Stimulated activated CD4-positive, alpha-beta T cell treated with anti-CD3 and anti-CD28 coated beads, TNF-alpha, amount 100 ng/mL, for 24 hours (primary cell): ENCODE measurements around the gene NOD2.

ENCODE experiments used
- DNase-seq, 3 experiments: peaks; one replicate each; pipeline ENCODE4 v3.0.0-alpha.2; 2020; ENCODE audit warnings: low read depth in 3 of 3

NOD2 gene

GRCh38 chr16:50670476-50670875, 22.9 kb upstream of the NOD2 start:
- DNase-seq, result no peak

DNA sequence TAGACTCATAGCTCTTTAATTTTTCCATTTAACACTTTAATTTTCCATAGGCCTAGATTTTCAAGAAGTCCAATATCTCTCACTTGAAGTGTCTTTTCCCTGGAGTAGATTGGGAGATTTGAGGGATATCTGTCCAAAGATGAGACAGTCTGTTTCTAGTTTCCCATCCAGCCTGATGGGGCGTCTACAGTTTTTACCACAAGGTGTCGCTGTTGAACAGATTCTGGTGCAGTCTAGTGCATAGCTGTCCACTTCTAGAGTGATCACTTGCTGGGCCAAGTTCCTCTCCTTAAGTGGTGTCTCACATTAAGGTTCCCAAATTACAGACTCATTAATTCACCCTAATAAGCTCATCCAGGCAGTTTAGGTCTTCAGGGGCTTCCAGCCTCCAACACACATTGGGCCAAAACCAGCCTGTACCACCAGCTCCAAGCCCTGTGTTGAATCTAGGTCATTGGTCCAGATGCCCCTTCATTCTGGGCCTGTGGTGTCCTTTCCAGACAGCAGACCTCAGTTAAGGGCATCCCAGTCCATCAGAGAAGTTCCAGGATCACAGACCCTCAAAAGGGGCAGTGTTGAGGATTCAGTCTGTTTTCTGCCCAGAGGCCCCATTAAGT, 21.7 kb upstream of the NOD2 start:
- peak in 2 of 3 experiments; percentile 53 to 56 for DNase-seq

DNA sequence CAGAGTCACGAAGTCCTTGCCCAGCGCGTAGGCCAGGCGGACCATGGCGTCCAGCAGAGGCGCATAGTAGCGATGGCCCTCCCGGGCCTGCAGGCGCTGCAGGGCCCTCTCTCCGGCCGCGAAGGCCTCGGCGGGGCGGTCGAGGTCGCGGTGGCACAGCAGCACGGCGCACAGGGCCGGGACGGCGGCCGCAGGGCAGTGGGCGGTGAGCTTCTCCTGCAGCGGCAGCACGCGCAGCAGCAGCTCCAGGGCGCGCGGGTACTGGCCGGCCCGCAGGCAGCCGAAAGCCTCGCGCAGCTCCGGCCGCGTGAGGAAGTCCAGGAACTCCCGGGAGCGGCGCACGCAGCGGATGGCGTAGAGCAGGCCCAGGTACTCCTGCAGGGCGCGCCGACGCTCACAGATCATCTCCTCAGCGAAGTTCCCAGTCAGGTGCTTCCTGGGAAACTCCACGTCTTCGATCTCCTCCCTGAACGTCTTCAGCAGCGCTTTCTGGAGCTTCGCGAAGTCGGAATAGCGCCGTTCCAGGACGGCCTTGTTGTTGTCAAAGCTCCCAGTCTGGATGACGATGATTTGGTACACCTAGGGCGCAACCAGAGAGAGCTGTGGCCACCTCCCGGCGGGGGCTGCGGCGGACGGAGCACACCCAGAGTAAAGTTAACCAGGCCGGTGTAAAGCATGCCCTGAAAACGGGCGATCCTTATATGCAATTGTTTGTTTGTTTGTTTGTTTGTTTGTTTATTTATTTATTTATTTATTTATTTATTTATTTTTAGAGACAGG, 19.7 kb upstream of the NOD2 start:
- DNase-seq, result no peak

DNA sequence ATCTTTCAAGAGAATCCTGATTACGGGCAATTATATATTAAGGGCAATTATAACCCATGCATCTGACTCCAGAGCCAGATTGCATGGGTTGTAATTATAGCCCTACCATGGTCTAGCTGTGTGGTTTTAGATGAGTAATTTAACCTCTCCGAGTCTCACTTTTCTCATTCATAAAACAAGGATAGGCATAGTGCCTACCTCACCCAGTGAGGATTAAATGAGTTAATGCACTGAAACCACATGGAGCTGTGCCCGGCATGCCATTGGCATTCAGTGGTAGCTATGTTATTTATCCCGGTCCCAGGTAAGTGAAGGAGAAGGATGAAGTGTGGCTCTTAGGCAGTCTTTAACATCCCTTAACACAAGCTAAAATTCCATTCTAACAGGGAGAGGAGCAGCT, 18.6 kb upstream of the NOD2 start:
- no peak for DNase-seq

GRCh38 chr16:50675686-50676610, 17.5 kb upstream of the NOD2 start:
- no peak for DNase-seq

DNA sequence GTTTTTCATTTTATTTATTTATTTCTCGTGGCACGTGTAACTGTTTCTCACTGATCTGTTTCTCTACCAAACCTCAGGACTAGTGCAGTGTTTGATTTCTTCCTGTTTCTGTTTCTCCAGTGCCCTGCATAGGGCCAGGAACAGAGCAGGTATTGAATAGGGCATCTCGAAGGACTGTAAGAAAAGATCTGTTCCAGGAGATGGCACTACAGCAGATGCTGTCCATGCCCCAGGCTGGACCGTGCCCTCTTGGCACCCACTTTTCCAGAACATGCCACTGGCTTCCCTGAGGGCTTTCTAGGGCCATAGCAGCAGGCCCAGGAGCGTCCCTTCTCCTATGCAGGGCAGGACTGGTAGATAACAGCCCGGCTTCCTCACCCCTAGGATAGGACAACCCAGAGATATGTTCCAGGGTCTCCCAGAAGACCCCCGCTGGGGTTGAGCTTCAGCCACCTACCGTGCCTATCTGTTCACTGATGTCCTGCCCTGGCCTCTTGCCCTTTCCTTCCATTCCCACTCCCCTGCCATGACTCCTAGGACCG, 16.7 kb upstream of the NOD2 start:
- no peak for DNase-seq

GRCh38 chr16:50677351-50677750, 16.1 kb upstream of the NOD2 start:
- DNase-seq, result no peak

DNA sequence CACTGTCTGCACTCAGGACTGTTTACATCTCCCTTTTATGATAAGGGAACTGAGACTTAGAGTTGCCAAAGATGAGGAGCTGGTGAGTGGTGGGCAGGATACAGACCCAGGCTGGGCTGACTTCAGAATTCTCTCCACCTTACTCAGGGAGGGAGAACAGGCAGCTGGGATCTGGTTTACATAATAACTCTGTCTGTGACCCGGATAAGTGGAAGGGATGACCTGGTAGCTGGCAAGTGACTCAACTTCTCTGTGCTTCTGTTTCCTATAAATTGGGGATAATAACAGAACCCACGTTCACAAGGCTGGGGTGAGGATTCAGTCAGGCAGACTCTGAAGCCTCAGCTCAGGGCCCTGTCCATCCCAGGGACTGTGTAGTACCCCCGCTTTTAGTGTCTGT, 14.9 kb upstream of the NOD2 start:
- no peak for DNase-seq

- DNase-seq, result no peak
These were observed 14.1 kb upstream of the NOD2 start for GRCh38 chr16:50679266-50679665.

- DNase-seq, result no peak
These were observed 13.5 kb upstream of the NOD2 start for GRCh38 chr16:50679676-50680555.

DNA sequence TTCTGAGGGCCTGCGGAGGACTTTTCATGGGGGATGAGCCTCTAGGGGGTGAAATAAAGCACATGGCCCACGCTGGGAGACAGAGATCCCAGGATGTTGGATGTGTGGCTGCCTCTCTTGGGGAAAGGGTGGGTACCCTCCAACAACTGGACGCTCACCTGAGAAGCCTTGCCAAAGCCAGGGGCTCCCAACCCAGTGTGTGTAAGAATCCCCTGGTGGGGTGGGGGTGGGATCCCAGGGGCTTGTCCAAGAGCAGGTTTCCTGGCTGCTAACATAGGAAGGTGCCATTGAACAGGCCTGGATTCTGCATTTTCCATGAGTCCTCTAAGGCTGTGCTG, 12.9 kb upstream of the NOD2 start:
- no peak for DNase-seq

DNA sequence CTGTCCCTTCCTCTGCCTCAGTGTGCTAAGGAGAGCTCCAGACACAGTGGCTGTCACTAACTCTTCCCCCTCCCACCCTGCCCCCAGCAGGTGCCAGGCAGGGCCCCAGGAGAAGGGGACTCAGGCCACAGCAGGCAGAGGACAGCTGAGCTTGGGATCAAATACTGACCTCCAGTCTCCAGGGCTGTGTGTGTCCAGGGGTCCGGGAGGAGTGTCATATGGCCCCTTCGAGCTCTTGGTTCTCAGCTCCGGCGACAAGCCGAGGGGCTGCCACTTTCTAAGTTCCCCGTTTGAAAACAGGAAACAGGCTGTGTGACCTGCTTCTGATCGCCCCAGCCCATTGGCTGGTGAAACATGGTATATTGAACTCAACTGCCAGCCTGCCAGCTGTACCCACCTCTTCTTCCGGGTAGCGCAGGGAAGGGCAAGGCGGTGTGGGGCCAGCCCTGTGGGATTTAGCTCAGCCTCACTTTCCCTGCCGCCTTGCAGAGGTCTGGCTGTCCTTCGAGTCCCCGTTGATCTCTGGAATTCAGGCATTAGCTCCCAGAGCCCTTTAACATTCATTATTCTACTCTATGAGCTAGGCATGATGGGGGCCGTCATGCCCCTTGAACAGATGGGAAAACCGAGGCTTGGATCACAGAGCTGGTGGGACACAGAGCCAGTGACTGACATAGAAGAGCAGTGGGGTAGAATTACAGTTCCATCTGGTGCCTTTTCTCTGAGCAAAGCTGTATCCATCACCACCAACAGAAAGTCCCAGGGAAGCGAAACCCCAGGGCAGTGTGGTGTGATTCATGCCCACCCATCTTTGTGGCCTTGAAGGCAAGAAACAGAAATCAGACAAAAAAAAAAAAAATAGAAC, 12.2 kb upstream of the NOD2 start, which contains the start of gene SNX20:
Gene SNX20 (minus strand): TSS at position 292 of the 865 bp plus-strand sequence. CDS start 3,786 bp downstream, outside the sequence.
- peak in 2 of 3 experiments; percentile 33 to 47 for DNase-seq

DNA sequence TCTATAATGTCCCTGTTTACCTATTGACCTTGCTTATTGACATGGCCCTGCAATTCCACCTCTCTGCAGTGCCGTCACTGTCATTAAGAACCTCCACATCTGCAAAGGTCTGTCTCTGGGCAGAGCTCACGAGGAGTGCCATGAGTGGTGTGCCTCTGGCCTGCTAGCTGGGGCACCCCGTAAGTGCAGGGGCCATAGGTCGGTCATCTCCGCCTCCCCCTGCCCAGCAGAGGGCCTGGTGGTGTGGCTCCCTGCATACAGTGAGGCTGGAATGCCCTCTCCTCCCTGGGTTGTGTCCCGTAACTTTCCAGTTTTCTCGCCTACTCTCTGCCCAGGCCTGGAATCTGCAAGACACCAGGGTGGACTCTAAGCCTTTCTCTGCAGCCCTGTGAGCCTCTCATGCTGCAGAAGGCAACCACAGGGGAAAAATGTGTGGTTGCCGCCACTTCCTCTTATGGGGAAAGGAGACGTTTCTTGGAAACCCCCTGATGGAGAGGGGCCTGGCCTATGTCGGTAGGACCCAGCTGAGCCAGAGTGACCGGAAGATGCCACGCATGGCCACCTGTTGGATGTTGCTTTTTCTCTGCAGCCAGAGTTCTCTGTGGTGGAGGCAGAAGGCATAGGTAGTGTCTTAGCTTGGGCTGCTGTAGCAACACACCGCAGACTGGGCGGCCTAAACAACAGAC, 9.6 kb upstream of the NOD2 start:
- peak in 1 of 3 experiments; percentile 50 for DNase-seq

- DNase-seq, result peak in 1 of 3 experiments; percentile 35
These were observed 8.5 kb upstream of the NOD2 start for GRCh38 chr16:50684823-50685461.

GRCh38 chr16:50685462-50686063, 7.8 kb upstream of the NOD2 start:
- DNase-seq, result no peak

- no peak for DNase-seq
These were observed 5.3 kb upstream of the NOD2 start for GRCh38 chr16:50688083-50688482.

- no peak for DNase-seq
These were observed 4.5 kb upstream of the NOD2 start for GRCh38 chr16:50688867-50689266.

- DNase-seq, result no peak
These were observed 3.2 kb upstream of the NOD2 start for GRCh38 chr16:50690177-50690576.

DNA sequence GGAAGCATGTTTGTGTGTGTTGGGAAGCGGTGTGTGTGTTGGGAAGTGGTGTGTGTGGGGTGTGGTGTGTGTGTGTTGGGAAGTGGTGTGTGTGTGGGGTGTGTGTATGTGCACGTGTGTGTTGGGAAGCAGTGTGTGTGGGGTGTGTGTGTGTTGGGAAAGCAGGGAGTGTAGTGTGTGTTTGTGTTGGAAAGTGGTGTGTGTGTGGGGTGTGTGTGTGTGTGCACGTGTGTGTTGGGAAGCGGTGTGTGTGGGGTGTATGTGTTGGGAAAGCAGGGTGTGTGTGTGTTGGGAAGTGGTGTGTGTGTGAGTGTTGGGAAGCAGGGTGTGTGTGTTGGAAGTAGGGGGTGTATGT, 785 bp upstream of the NOD2 start:
- DNase-seq, result no peak
